PC-3 (cell line): ENCODE results near the gene TBX20. TPM values are rescaled to one million over a fixed set of nuclear protein-coding genes. Genes with fewer than 3 reads are reported as not detected.

Experiments used
- ATAC-seq: fragments of 200-7000 bp; cut with Tn5 transposase; 2 replicates; pipeline ENCODE4 v1.9.1; 2020; ENCODE audit warnings: mild to moderate bottlenecking, moderate library complexity
- BruUV-seq: library from RNA; stranded (reverse); fragments of 400-500 nt; replicated peaks from 2 replicates; lab custom pipeline; 2021; lab: Mats Ljungman, UMichigan
- CTCF ChIA-PET: fragments of 300-600 bp; sonication (Branson Sonifier 250); formaldehyde crosslinking; loops from one replicate; lab custom pipeline; 2022; ENCODE audit warnings: antibody characterized with exemption; lab: Charles Lee
- POLR2A ChIA-PET: fragments of 300-600 bp; sonication (Branson Sonifier 250); formaldehyde crosslinking; loops from one replicate; lab custom pipeline; 2022; ENCODE audit warnings: antibody characterized with exemption; ENCODE audit not compliant: unreplicated experiment; lab: Charles Lee
- DNase-seq: peaks from one replicate; pipeline ENCODE4 v3.0.0-alpha.2; 2015
- H2AFZ ChIP-seq: fragments of 300-600 bp; sonication (generic); 2 replicates; pipeline ENCODE4 v1.6.0; 2016; ENCODE audit warnings: antibody characterized with exemption, low read length
- H3F3A ChIP-seq: fragments of 300-600 bp; sonication (generic); one replicate; pipeline ENCODE4 v1.6.0; 2017; ENCODE audit warnings: antibody characterized with exemption, low read length, control low read depth, mild to moderate bottlenecking; ENCODE audit not compliant: unreplicated experiment
- H3K27ac ChIP-seq: fragments of 300-600 bp; sonication (generic); 2 replicates; pipeline ENCODE4 v1.5.1; 2016; ENCODE audit warnings: mild to moderate bottlenecking, low read length
- H3K27me3 ChIP-seq: fragments of 300-600 bp; sonication (generic); 2 replicates; pipeline ENCODE4 v1.6.1; 2016; ENCODE audit warnings: low read length, mixed read lengths
- H3K36me3 ChIP-seq: fragments of 300-600 bp; sonication (generic); 2 replicates; pipeline ENCODE4 v1.6.1; 2016; ENCODE audit warnings: low read depth, mixed run types, low read length, mixed read lengths
- H3K4me1 ChIP-seq: fragments of 300-600 bp; sonication (generic); 2 replicates; pipeline ENCODE4 v1.5.1; 2016; ENCODE audit warnings: low read length; ENCODE audit not compliant: insufficient read depth
- H3K4me2 ChIP-seq: fragments of 300-600 bp; sonication (generic); 2 replicates; pipeline ENCODE4 v1.6.0; 2016; ENCODE audit warnings: low read length
- H3K4me3 ChIP-seq: fragments of 300-600 bp; sonication (generic); 2 replicates; pipeline ENCODE4 v1.5.1; 2016; ENCODE audit warnings: mild to moderate bottlenecking, low read length, mixed read lengths
- H3K79me2 ChIP-seq: fragments of 300-600 bp; sonication (generic); 2 replicates; pipeline ENCODE4 v1.6.1; 2017; ENCODE audit warnings: low read length, mixed read lengths
- H3K9ac ChIP-seq: fragments of 300-600 bp; sonication (generic); 2 replicates; pipeline ENCODE4 v1.6.0; 2016; ENCODE audit warnings: mild to moderate bottlenecking, low read length
- H3K9me2 ChIP-seq: fragments of 300-600 bp; sonication (generic); replicated peaks from 2 replicates; pipeline ENCODE4 v1.6.1; 2016; ENCODE audit warnings: mixed run types, low read length, mixed read lengths
- H3K9me3 ChIP-seq: fragments of 300-600 bp; sonication (generic); 2 replicates; pipeline ENCODE4 v1.6.1; 2016; ENCODE audit warnings: low read length, mixed read lengths
- H4K20me1 ChIP-seq: fragments of 300-600 bp; sonication (generic); 2 replicates; pipeline ENCODE4 v1.6.1; 2016; ENCODE audit warnings: low read length, mixed read lengths
- EZH2 ChIP-seq: fragments of 300-600 bp; sonication (generic); IDR thresholded peaks from one replicate; pipeline ENCODE4 v1.6.1; 2017; ENCODE audit warnings: antibody characterized with exemption, mild to moderate bottlenecking, low read length; ENCODE audit not compliant: unreplicated experiment
- EZH2phosphoT487 ChIP-seq: fragments of 300-600 bp; sonication (generic); IDR thresholded peaks from 2 replicates; pipeline ENCODE4 v1.6.1; 2018; ENCODE audit warnings: mild to moderate bottlenecking, antibody characterized with exemption, low read length, borderline replicate concordance
- intact Hi-C: fragments of 100-400 bp; cut with micrococcal nuclease; formaldehyde crosslinking; loops from 2 replicates; pipeline ENCODE4 v1.9.0; 2023
- total RNA-seq: library from RNA; depleted of rRNA; stranded (reverse); fragments of >200 nt; gene quantifications from 2 replicates; pipeline ENCODE4 v1.2.3, GENCODE V29; 2014
- TF ChIP-seq, protein P1 (sequence below): fragments of 300-600 bp; sonication (generic); conservative IDR thresholded peaks from 2 replicates; pipeline ENCODE4 v1.5.1; 2017; ENCODE audit warnings: antibody characterized with exemption, low read depth, mild to moderate bottlenecking, low read length

Gene TBX20
- total RNA-seq, 1 experiment from 2014 or later: 0.47 TPM

DNA sequence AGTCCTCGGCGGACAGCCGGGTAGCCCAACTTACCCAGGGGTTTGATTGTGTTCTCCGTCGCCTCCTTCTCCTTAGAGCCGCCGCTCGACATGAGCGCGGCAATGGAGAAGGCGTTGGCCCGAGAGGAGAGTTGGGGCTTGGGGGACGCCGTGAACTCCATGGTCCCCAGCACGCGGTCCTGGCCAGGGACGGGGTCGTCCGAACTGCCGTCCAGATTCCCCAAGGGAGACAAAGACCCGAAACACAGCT lies 515 bp downstream of the TBX20 start:
- intact Hi-C loops: no loop called here
- no peaks in the 10 kb centered on the region for H3K9me3 ChIP-seq
- no peak overlapping the region for H2AFZ ChIP-seq
- H3K36me3 ChIP-seq: no peaks in the 10 kb centered on the region
- ChIA-PET POLR2A (no interaction called here), CTCF (no interaction called here)
- BruUV-seq: no TSS peak
- H3K27ac ChIP-seq: no peak overlapping the region
- no peaks in the 10 kb centered on the region for H3K9me2 ChIP-seq
- H3K79me2 ChIP-seq: no peaks in the 10 kb centered on the region
- DNase-seq: no peak
- no peak overlapping the region for H3K4me2 ChIP-seq
- no peak overlapping the region for H3K4me3 ChIP-seq
- no peak for ATAC-seq
- peaks cover 29% of the 10 kb centered on the region for H3K27me3 ChIP-seq
- no peak overlapping the region for H3K9ac ChIP-seq
- H4K20me1 ChIP-seq: no peaks in the 10 kb centered on the region
- H3K4me1 ChIP-seq: peaks cover 13% of the 10 kb centered on the region; the same call in 1 of the 2 replicates
- no peak for TF ChIP-seq EZH2
- TF ChIP-seq, protein P1, sequence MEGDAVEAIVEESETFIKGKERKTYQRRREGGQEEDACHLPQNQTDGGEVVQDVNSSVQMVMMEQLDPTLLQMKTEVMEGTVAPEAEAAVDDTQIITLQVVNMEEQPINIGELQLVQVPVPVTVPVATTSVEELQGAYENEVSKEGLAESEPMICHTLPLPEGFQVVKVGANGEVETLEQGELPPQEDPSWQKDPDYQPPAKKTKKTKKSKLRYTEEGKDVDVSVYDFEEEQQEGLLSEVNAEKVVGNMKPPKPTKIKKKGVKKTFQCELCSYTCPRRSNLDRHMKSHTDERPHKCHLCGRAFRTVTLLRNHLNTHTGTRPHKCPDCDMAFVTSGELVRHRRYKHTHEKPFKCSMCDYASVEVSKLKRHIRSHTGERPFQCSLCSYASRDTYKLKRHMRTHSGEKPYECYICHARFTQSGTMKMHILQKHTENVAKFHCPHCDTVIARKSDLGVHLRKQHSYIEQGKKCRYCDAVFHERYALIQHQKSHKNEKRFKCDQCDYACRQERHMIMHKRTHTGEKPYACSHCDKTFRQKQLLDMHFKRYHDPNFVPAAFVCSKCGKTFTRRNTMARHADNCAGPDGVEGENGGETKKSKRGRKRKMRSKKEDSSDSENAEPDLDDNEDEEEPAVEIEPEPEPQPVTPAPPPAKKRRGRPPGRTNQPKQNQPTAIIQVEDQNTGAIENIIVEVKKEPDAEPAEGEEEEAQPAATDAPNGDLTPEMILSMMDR: no peak
- TF ChIP-seq EZH2phosphoT487: no peak
- no peaks in the 10 kb centered on the region for H3F3A ChIP-seq

DNA sequence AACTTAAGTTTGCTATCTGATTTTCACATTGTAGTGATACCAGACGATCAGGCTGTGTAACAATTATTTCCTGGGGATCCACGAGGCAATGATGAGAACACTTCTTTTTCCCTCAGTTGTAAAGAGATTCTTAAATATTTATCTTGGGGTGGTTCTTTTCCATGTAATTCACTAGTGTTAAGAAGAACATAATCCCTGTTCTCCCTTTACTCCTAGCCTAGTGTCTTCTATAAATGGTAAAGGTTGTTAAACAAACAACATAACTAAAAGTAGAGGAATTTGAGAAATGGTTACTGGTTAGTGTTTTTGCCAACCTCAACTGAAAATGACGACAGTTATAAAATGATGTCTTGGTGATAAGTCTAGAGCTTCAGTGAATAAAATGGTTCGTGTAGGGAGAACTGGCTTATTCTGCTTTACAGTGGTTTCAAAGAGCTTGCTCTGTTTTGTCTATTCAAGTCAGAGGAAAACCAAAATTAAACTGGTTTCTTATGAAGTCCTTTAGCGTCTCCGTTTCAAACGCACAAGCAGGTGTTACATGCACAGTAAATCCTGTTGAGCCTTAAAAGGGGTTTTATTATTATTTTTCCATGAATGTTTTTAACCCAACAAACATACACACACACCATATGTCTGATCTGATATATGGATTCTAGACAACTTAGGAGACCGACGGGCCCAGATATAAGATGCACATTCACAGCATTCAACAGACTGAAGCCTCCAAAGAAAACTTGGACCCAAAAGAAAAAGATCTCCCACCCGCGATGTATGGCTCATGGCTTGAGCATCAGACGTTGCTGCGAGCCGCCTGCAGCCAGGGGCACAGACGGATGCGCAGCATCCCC lies 1.1 kb downstream of the TBX20 start:
- Histone ChIP-seq H3K4me1 (peaks cover 19% of the 10 kb centered on the region; the same call in 1 of the 2 replicates), H3K36me3 (no peaks in the 10 kb centered on the region), H3K4me3 (no peak overlapping the region), H3K9me3 (no peaks in the 10 kb centered on the region), H3K9ac (no peak overlapping the region), H4K20me1 (no peaks in the 10 kb centered on the region), H3K79me2 (no peaks in the 10 kb centered on the region), H3K9me2 (no peaks in the 10 kb centered on the region), H3F3A (no peaks in the 10 kb centered on the region), H3K4me2 (no peak overlapping the region), H3K27me3 (peaks cover 29% of the 10 kb centered on the region), H2AFZ (no peak overlapping the region), H3K27ac (no peak overlapping the region)
- BruUV-seq: no TSS peak
- TF ChIP-seq EZH2phosphoT487: no peak
- no peak for TF ChIP-seq EZH2
- TF ChIP-seq, protein P1: no peak
- ChIA-PET CTCF (no interaction called here), POLR2A (no interaction called here)
- no peak for DNase-seq
- intact Hi-C loops: no loop called here
- ATAC-seq: no peak

DNA sequence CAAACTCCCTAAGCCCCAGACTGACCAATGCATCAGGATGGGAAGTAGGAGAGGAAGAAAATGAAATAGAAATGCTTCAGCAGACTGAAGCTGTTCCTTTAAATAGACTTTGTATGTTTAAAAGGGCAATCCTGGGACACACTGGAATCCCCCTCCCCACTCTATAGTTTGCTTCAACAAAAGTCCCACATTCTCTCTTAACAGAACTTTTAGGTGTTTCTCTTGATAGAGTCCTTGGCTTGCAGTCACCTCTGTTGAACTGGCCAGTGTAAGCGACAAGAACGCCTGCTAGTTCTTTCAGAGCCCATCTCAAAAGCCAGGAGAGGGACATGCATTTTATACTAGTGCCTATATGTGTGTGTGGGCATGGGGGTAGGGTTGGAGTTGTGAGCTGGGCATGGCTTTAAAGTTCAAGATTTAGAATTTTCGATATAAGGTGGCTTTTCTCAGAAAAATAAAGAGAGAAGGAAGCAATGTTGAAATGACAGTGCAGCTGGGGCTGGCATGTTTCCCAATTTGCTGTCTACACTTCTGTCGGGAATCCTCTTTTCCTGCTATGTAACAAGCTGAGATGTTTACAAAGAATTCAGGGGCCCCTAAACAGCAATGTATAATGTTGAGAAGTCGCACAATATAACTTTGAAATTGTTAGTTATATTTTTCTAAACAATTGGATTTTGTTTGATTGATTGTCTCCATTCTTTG lies 2.1 kb downstream of the TBX20 start:
- ATAC-seq: no peak
- intact Hi-C loops: no loop called here
- H3K36me3 ChIP-seq: no peaks in the 10 kb centered on the region
- H3F3A ChIP-seq: no peaks in the 10 kb centered on the region
- peaks cover 22% of the 10 kb centered on the region for H3K27me3 ChIP-seq
- DNase-seq: no peak
- no peaks in the 10 kb centered on the region for H4K20me1 ChIP-seq
- H3K9ac ChIP-seq: no peak overlapping the region
- no peak overlapping the region for H3K27ac ChIP-seq
- TF ChIP-seq EZH2 (no peak), EZH2phosphoT487 (no peak)
- TF ChIP-seq, protein P1: no peak
- BruUV-seq: no TSS peak
- H3K4me1 ChIP-seq: peaks cover 20% of the 10 kb centered on the region; the same call in 1 of the 2 replicates
- H2AFZ ChIP-seq: no peak overlapping the region
- POLR2A ChIA-PET: no interaction called here
- H3K4me2 ChIP-seq: no peak overlapping the region
- CTCF ChIA-PET: no interaction called here
- no peak overlapping the region for H3K4me3 ChIP-seq
- H3K9me3 ChIP-seq: no peaks in the 10 kb centered on the region
- no peaks in the 10 kb centered on the region for H3K9me2 ChIP-seq
- no peaks in the 10 kb centered on the region for H3K79me2 ChIP-seq
